ENCODE data around the gene PRDX3.

DNA sequence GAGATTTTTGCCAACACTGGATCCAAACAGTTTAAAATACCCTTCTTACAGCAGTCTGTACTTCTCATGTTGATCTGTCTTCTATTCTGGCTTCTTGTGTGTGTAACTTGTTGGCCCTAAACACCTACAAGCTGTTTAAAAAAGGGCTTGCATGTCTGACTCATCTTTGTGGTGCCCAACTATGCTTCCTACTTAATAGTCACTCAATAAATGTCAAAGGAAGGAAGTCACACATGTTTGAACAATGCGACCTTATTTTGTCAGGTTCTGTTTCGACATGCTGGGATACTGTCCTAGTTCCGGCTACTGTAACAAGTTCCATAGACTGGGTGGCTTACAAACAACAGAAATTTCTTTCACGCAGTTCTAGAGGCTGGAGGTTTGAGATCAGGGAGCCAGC, 19.3 kb upstream of the PRDX3 start:
- TF ChIP-seq, protein P1, sequence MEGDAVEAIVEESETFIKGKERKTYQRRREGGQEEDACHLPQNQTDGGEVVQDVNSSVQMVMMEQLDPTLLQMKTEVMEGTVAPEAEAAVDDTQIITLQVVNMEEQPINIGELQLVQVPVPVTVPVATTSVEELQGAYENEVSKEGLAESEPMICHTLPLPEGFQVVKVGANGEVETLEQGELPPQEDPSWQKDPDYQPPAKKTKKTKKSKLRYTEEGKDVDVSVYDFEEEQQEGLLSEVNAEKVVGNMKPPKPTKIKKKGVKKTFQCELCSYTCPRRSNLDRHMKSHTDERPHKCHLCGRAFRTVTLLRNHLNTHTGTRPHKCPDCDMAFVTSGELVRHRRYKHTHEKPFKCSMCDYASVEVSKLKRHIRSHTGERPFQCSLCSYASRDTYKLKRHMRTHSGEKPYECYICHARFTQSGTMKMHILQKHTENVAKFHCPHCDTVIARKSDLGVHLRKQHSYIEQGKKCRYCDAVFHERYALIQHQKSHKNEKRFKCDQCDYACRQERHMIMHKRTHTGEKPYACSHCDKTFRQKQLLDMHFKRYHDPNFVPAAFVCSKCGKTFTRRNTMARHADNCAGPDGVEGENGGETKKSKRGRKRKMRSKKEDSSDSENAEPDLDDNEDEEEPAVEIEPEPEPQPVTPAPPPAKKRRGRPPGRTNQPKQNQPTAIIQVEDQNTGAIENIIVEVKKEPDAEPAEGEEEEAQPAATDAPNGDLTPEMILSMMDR (IDR thresholded peaks at IDR 0.05), result no peak
- no peak for TF ChIP-seq POLR2A (IDR thresholded peaks at IDR 0.05)
- TF ChIP-seq EP300 (IDR thresholded peaks at IDR 0.05), result no peak

All from sigmoid colon (tissue), 4 donors.